Heart right ventricle (tissue), 16 donors: ENCODE measurements around the gene MUC4. TPM values are rescaled to one million over a fixed set of nuclear protein-coding genes. Genes with fewer than 3 reads are reported as not detected.

Source experiments
- ATAC-seq, 8 donors: fragments of 200-7000 bp; cut with Tn5 transposase; one replicate each; pipeline ENCODE4 v1.9.1; 2020; ENCODE audit warnings: mild to moderate bottlenecking in 8 of 8, moderate library complexity in 8 of 8, moderate number of reproducible peaks in 1 of 8
- DNase-seq, 2 donors: peaks; one replicate each; pipeline ENCODE4 v3.0.0-alpha.2; 2020
- H3K27ac ChIP-seq, 10 donors: fragments of 200-600 bp; sonication (generic) in 2 of 10; one replicate each; pipeline versions ENCODE4 v1.5.0 to v1.8.0; 2020 to 2022; ENCODE audit warnings: mild to moderate bottlenecking in 3 of 10
- H3K27me3 ChIP-seq, 7 donors: fragments of 200-600 bp; one replicate each; pipeline ENCODE4 v1.8.0; 2021 to 2022; ENCODE audit warnings: mild to moderate bottlenecking in 2 of 7
- H3K36me3 ChIP-seq, 9 donors: fragments of 200-600 bp; sonication (generic) in 1 of 9; one replicate each; pipeline versions ENCODE4 v1.5.0 to v1.8.0; 2020 to 2022; ENCODE audit warnings: mild to moderate bottlenecking in 2 of 9
- H3K4me1 ChIP-seq, 9 donors: fragments of 200-600 bp; sonication (generic) in 1 of 9; one replicate each; pipeline versions ENCODE4 v1.5.0 to v1.8.0; 2020 to 2022; ENCODE audit warnings: mild to moderate bottlenecking in 4 of 9
- H3K4me3 ChIP-seq, 10 donors: fragments of 200-600 bp; sonication (generic) in 2 of 10; one replicate each; pipeline versions ENCODE4 v1.5.0 to v1.8.0; 2020 to 2022; ENCODE audit warnings: mild to moderate bottlenecking in 7 of 10, moderate library complexity in 2 of 10
- H3K9me3 ChIP-seq, 11 donors: fragments of 200-600 bp in 10 of 11; sonication (generic) in 2 of 11; one replicate each; pipeline versions ENCODE4 v1.5.0 to v1.8.0; 2013 to 2022; ENCODE audit warnings: mild to moderate bottlenecking in 2 of 11, control low read depth in 1 of 11, moderate library complexity in 1 of 11
- WGBS, 2 donors: extraction: QIAGEN DNeasy Blood & Tissue Kit; methylation state at CpG; one replicate each; pipeline ENCODE4 v1.1.7; 2013; ENCODE audit warnings: inconsistent platforms in 1 of 2; 5-methylcytosine and 5-hydroxymethylcytosine counted together
- intact Hi-C, 10 donors: fragments of 100-400 bp; cut with DNase I; formaldehyde crosslinking; loops; one replicate each; pipeline versions ENCODE4 v1.11.1 to v1.14.2; 2022
- polyA plus RNA-seq, 2 donors: library from polyadenylated mRNA; stranded (reverse); fragments of 200-250 nt; gene quantifications; one replicate each; pipeline ENCODE4 v1.2.3, GENCODE V29; 2013
- total RNA-seq, 10 donors: library from RNA; stranded (reverse); fragmentation: NEBNext Ultra II Directional in 3 of 10; extraction: Animal tissue kit (Norgen Biotek cat#: 25700) in 3 of 10; gene quantifications; one replicate each; pipeline versions ENCODE4 v1.2.1 to v1.2.4, GENCODE V29; 2021 to 2023
- TF ChIP-seq, protein P1 (sequence below), 9 donors: fragments of 200-600 bp; sonication (generic) in 2 of 9; IDR thresholded peaks; one replicate each; pipeline versions ENCODE4 v1.5.0 to v1.8.0; 2021 to 2022; ENCODE audit warnings: antibody characterized with exemption in 9 of 9, mild to moderate bottlenecking in 5 of 9, moderate library complexity in 1 of 9
- donor health status: Arrhythmogenic right ventricular cardiomyopathy.
- donor health status: ischemic (EF 13 %, LVEDD 7.1; RV severe dilation, severe dysfunction).
- donor health status: healthy with polysubstance abuse.
- donor health status: DM: no; HTN: yes; CAD: no.
- donor health status: DM: no; HTN: no; CAD: no.
- donor health status: ischemic (EF 25% LVEDD 6.9; RV normal size, moderate dysfunction).
- donor health status: ischemic (EF 25% LVEDD 5.7; RV mildly dilated, moderate dysfunction).
- donor health status: healthy.
- donor health status: DM: yes; HTN: yes; CAD: no.
- donor health status: Ischemic cardiomyopathy.
- donor health status: ischemic (EF 35%, LVEDD 5.7; RV mildly dilated, moderate dysfunction).
- donor health status: nonischemic (EF 11% LVEDD 7.7; RV severe dilation, severe dysfunction).
- donor health status: DM: yes; HTN: yes; CAD: no.
- donor health status: PGD.
- donor health status: ischemic (EF 29% LVEDD 5.4; RV normal size, mild dysfunction).
- donor health status: nonischemic (EF 23%, LVEDD 6.1; RV moderate dilation, normal function).

The MUC4 gene
- total and polyA plus RNA-seq, 12 donors = 0.01 TPM; not detected in 11

DNA sequence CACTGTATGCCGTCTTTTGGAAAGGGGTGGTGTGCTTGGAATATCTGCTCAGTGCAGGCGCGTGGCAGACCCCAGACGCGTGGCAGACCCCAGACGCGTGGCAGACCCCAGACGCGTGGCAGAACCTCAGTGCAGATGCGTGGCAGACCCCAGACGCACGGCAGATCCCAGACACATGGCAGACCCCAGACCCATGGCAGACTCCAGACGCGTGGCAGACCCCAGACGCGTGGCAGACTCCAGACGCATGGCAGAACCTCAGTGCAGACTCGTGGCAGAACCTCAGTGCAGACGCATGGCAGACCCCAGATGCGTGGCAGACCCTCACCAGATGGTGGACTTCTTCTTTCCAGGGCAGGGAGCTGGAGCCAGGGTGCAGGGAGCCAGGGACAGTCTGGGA, 637 bp upstream of the MUC4 start:
- H3K9me3 ChIP-seq = no peaks in the 10 kb centered on the region
- intact Hi-C loops = no loop called here

DNA sequence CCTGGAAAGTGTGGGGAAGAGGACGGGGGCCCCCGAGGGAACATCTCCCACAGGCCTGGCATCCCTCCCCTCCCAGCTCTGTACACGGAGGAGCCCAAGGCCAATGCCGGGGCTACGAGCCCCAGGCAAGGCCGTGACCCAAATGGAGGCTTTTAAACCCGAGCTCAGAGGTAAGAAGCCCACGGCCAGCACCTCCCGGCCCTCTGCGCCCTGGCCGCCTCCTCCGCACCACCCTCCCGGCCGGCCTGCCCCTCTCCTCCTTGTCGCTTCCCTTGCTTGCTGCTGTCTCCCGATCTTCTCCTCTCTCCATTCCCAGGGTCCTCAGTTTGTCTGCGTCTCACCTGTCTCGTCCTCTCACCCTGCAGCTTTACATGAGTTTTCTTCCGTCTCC, 1.3 kb downstream of the MUC4 start:
- ATAC-seq (no peak), DNase-seq (no peak)
- 71 to 80% methylated on average over 19 of the region's 19 CpGs for WGBS, 2 donors
- TF ChIP-seq, protein P1, sequence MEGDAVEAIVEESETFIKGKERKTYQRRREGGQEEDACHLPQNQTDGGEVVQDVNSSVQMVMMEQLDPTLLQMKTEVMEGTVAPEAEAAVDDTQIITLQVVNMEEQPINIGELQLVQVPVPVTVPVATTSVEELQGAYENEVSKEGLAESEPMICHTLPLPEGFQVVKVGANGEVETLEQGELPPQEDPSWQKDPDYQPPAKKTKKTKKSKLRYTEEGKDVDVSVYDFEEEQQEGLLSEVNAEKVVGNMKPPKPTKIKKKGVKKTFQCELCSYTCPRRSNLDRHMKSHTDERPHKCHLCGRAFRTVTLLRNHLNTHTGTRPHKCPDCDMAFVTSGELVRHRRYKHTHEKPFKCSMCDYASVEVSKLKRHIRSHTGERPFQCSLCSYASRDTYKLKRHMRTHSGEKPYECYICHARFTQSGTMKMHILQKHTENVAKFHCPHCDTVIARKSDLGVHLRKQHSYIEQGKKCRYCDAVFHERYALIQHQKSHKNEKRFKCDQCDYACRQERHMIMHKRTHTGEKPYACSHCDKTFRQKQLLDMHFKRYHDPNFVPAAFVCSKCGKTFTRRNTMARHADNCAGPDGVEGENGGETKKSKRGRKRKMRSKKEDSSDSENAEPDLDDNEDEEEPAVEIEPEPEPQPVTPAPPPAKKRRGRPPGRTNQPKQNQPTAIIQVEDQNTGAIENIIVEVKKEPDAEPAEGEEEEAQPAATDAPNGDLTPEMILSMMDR (IDR thresholded peaks at IDR 0.05) = no peak
- Histone ChIP-seq H3K4me3 (no peak overlapping the region), H3K36me3 (no peaks in the 10 kb centered on the region), H3K27me3 (peaks cover 0 to 57% (median 26%) of the 10 kb centered on the region in 7 donors), H3K9me3 (no peaks in the 10 kb centered on the region), H3K4me1 (peaks cover 0 to 8% (median 0%) of the 10 kb centered on the region in 9 donors), H3K27ac (no peak overlapping the region)
- intact Hi-C loops = no loop called here

More for the DNA sequence above, 637 bp upstream of the MUC4 start:
- TF ChIP-seq, protein P1 (IDR thresholded peaks at IDR 0.05) = no peak
- peaks cover 0 to 57% (median 26%) of the 10 kb centered on the region in 7 donors for H3K27me3 ChIP-seq
- ATAC-seq (peak in 1 of 8 donors; percentile 29), DNase-seq (no peak)
- H3K4me3 ChIP-seq = no peak overlapping the region
- WGBS, 2 donors = 80 to 83% methylated on average over 20 of the region's 20 CpGs
- H3K27ac ChIP-seq = no peak overlapping the region
- H3K36me3 ChIP-seq = no peaks in the 10 kb centered on the region
- no peaks in the 10 kb centered on the region for H3K4me1 ChIP-seq

DNA sequence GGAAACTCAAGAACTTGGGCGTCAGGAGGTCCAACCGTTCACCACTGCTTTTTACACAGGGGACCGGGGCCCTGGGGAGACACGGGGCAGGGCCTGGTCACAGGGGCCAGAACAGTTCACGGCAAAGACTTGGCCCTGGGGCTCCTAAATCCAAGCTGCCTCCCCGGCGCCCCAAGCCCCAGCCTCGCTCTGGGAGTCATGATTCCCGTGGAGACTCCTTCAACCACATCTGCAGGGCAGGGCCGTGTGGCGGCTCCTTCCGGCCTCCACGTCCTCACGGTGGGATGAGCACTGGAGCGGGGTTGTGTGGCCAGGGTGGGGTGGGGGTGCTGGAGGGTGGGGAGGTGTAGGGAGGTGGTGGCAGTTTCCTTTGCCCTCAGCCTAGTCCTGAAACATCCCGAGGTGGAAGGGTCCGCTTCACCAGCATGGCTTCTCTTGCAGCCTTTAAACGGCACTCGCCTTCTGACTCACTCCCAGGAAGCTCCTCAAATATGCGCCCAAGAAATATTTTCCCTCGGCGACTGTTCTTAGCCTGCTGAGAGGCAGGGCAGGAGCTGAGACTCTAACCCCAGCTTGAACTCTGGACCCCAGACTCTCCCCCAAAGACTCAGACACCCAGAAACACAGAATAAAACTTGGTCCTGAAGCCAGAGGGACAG, 1.8 kb downstream of the MUC4 start:
- Histone ChIP-seq H3K27ac (no peak overlapping the region), H3K9me3 (no peaks in the 10 kb centered on the region), H3K36me3 (no peaks in the 10 kb centered on the region), H3K4me1 (peaks cover 0 to 8% (median 0%) of the 10 kb centered on the region in 9 donors), H3K27me3 (peaks cover 0 to 54% (median 26%) of the 10 kb centered on the region in 7 donors), H3K4me3 (no peak overlapping the region)
- TF ChIP-seq, protein P1 (IDR thresholded peaks at IDR 0.05) = no peak
- WGBS, 2 donors = 81% methylated on average over 22 of the region's 22 CpGs
- ATAC-seq (peak in 1 of 8 donors; percentile 33), DNase-seq (no peak)
- intact Hi-C loops = no loop called here

DNA sequence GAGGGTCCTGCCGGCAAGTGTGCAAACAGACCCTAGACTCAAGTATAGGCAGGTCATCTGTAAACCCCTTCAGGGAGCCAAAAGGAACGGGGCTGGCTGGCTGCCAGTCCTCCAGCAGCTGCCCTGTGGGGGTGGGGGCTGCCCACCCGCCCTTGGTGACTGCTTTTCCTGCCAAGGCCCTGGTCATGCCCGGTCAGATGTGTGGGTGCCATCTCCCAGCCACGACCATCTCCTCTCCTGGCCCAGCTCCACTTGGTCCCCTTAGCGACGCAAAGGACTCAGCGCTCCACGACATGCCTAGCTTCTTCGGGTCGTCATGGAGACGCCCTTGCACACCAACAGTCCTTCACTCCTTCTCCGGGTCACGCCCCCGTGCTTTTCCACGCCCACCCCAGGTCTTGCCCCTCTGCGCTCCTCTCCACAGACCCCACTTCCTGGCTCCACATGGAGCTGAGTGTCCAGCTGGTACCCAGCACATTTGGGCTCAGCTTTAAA, 2.4 kb downstream of the MUC4 start:
- Histone ChIP-seq H3K27ac (no peak overlapping the region), H3K4me3 (no peak overlapping the region), H3K4me1 (peaks cover 0 to 12% (median under 1%) of the 10 kb centered on the region in 9 donors), H3K27me3 (peaks cover 0 to 49% (median 26%) of the 10 kb centered on the region in 7 donors), H3K9me3 (no peaks in the 10 kb centered on the region), H3K36me3 (no peaks in the 10 kb centered on the region)
- TF ChIP-seq, protein P1 (IDR thresholded peaks at IDR 0.05) = no peak
- intact Hi-C loops = no loop called here
- WGBS, 2 donors = 71 to 81% methylated on average over 17 of the region's 17 CpGs
- no peak for ATAC-seq
- no peak for DNase-seq
